HG03095 (cell line): ENCODE data around the gene STON2.
"Not testable (repeated sequence)": the region's sequence is repeated elsewhere in the genome, so short reads cannot be mapped to it uniquely, and the experiment has no call there.

ENCODE experiments used
- ATAC-seq: cut with Tn5 transposase; IDR thresholded peaks from one replicate; pipeline ENCODE4 v1.9.1; 2021; ENCODE audit warnings: moderate library complexity; ENCODE audit not compliant: unreplicated experiment

The STON2 gene, protein sequence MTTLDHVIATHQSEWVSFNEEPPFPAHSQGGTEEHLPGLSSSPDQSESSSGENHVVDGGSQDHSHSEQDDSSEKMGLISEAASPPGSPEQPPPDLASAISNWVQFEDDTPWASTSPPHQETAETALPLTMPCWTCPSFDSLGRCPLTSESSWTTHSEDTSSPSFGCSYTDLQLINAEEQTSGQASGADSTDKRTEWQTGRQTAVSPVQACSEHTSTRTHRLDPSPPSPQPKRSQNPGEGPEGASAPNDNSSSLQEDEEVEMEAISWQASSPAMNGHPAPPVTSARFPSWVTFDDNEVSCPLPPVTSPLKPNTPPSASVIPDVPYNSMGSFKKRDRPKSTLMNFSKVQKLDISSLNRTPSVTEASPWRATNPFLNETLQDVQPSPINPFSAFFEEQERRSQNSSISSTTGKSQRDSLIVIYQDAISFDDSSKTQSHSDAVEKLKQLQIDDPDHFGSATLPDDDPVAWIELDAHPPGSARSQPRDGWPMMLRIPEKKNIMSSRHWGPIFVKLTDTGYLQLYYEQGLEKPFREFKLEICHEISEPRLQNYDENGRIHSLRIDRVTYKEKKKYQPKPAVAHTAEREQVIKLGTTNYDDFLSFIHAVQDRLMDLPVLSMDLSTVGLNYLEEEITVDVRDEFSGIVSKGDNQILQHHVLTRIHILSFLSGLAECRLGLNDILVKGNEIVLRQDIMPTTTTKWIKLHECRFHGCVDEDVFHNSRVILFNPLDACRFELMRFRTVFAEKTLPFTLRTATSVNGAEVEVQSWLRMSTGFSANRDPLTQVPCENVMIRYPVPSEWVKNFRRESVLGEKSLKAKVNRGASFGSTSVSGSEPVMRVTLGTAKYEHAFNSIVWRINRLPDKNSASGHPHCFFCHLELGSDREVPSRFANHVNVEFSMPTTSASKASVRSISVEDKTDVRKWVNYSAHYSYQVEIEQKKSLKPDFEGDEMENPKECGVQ

DNA sequence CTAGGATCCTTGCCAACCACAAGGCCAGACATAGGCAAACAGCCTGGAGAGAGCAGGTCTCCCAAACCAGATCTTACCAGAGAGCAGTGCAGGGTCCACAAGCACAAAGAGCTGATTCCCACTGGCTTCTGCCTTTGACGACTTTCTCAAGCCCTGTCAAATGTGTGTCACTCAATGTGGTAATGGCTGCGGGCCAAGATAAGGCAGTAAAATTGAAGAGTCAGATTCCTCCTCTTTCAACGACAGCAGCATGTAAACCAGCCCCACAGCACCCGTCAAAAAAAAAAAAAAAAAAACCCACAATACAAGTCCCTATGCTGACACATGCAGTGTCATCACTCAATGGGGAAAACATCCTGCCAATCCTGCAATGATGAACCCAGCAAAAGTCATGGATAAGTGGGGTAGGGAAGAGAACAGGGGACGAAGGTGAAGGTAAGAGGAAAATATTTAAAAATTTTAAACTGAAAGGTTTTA is at the start of gene STON2:
Gene STON2, minus strand, starts transcription at position 123 of the 477 bp plus-strand sequence. CDS start 1,942 bp downstream, outside the sequence.
- ATAC-seq = no peak

- ATAC-seq = no peak
Measured at GRCh38 chr14:81449576-81449975, 49.5 kb upstream of the STON2 start.

- no peak for ATAC-seq
Measured at GRCh38 chr14:81449114-81449513, 49.0 kb upstream of the STON2 start.

- ATAC-seq = no peak
Measured at GRCh38 chr14:81447021-81447764, 47.1 kb upstream of the STON2 start.

GRCh38 chr14:81446279-81447007 is 46.3 kb upstream of the STON2 start:
- no peak for ATAC-seq

GRCh38 chr14:81441626-81442134 is 41.6 kb upstream of the STON2 start:
- no peak for ATAC-seq

GRCh38 chr14:81440041-81440440 is 39.9 kb upstream of the STON2 start:
- no peak for ATAC-seq

- ATAC-seq = no peak
Measured at GRCh38 chr14:81437244-81437643, 37.1 kb upstream of the STON2 start.

- ATAC-seq = peak; percentile 65
Measured at GRCh38 chr14:81436296-81437138, 36.4 kb upstream of the STON2 start.

- peak; percentile 31 for ATAC-seq
Measured at GRCh38 chr14:81435391-81436295, 35.5 kb upstream of the STON2 start.

GRCh38 chr14:81435048-81435390 is 34.9 kb upstream of the STON2 start:
- no peak for ATAC-seq

GRCh38 chr14:81434230-81434629 is 34.1 kb upstream of the STON2 start:
- ATAC-seq = no peak

DNA sequence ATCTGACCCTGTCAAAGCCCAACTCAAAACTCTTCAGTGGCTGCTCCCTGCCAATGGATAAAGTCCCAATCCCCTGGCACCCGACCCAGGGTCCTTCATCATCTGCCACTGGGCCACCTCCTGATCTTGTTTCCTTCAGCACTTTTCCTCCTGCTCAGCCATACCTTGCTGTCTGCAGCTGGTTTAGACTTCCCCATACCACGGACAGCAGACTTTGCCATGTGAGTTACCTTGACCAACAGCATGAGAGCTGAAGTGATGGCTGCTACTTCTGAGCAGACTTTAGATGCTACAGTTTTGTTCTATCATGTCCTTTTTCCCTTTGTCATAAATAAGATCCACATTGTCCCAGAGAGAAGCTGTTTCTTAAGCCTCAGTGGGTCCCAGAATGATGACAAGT is 33.3 kb upstream of the STON2 start:
- ATAC-seq = no peak

DNA sequence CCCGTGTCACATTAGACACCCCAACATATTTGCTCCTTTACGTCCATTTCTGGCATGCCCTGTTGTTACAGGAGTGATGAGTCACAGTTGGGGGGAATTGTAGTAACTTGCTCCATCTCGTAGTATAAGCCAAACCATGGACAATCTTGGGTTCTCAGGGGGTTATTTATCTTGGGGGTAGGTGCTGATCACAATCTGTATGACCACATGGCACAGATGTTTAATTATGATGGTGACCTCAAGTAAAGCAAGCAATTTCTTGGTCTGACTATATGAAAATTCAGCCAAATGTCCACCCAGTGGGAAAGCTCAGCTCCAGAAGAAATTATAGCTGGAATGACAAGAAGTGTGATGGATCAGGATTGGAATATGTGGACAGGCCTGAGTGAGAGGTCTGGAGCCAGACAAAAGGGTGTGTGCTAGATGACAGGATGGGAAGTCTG is 32.1 kb upstream of the STON2 start:
- no peak for ATAC-seq

DNA sequence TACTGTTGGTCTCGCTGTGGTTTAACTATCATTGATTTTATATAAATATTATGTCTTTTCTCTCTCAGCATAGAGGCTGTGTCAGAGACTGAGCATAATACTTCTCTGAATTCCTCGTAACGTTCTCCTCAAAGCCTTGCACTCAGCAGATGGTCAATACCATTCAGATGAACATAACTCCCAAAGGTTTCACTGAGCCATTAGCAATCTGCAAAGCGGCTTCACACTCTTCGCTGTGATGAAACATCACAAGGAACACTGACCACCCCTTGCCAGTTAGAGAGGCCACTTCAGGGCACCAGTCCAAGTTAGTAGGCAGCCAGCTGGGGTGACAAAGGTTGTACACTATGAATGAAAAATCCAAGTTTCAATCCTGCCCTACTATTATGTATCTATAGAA is 30.1 kb upstream of the STON2 start:
- no peak for ATAC-seq

DNA sequence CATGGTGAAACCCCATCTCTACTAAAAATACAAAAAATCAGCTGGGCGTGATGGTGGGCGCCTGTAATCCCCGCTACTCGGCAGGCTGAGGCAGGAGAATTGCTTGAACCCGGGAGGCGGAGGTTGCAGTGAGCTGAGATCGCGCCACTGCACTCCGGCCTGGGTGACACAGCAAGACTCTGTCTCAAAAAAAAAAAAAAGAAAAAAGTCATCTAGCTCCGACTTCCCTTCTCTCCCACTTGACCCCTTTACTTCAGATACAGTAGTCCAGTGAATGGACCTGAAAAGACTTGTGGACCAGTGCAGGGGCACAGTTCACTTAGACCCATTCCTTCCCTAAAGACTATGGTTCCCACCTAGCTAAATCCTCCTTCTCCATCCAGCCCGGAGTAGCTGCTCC is 29.6 kb upstream of the STON2 start:
- ATAC-seq = not testable (repeated sequence)

DNA sequence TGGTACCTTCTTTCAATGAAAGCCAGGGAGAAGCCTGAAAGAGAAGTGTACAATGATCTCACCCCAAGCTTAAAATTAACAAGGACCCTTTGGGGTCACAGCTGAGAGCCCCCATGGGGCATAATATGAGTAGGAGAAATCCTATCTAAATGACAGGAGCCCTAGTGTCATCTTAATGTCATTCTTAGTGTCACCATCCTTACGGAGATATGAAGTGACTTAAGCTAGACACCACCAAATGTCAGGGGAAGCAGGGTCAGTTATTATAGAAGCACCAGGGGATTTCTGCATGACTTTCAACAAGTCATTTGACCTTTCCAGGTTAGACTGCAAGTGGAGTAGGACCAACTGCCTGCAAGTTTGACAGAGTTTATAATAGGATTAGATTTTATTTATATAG is 28.9 kb upstream of the STON2 start:
- ATAC-seq = no peak
